Mucosa of stomach (tissue), 1 donor: ENCODE data around the gene STN1.
A peak's percentile ranks its signal among the peaks of the same experiment; 100 is the strongest.

Experiments
- H3K27me3 ChIP-seq: one replicate; pipeline ENCODE4 v1.7.0; 2013; ENCODE audit warnings: mild to moderate bottlenecking, low read length; ENCODE audit not compliant: control insufficient read depth, insufficient read depth
- H3K36me3 ChIP-seq: one replicate; pipeline ENCODE4 v1.7.0; 2013; ENCODE audit warnings: low read length; ENCODE audit not compliant: control insufficient read depth, insufficient read depth
- H3K4me1 ChIP-seq: one replicate; pipeline ENCODE4 v1.7.0; 2013; ENCODE audit warnings: mild to moderate bottlenecking, low read length; ENCODE audit not compliant: control insufficient read depth, insufficient read depth
- H3K4me3 ChIP-seq: one replicate; pipeline ENCODE4 v1.7.0; 2013; ENCODE audit warnings: low read length
- H3K9ac ChIP-seq: one replicate; pipeline ENCODE4 v1.7.0; 2013; ENCODE audit warnings: mild to moderate bottlenecking, low read length, moderate library complexity
- H3K9me3 ChIP-seq: one replicate; pipeline ENCODE4 v1.7.0; 2013; ENCODE audit warnings: mild to moderate bottlenecking, low read length, moderate library complexity; ENCODE audit not compliant: control insufficient read depth
- donor health status: Pancreatic carcinoma.

Gene STN1

GRCh38 chr10:103837370-103838069, 80.5 kb downstream of the STN1 start:
- no peaks in the 10 kb centered on the region for H3K36me3 ChIP-seq
- peaks cover 70% of the 10 kb centered on the region for H3K4me1 ChIP-seq
- H3K27me3 ChIP-seq = no peaks in the 10 kb centered on the region
- H3K4me3 ChIP-seq = no peak overlapping the region
- H3K9me3 ChIP-seq = no peaks in the 10 kb centered on the region
- H3K9ac ChIP-seq = no peak overlapping the region

- H3K4me1 ChIP-seq = peaks cover 70% of the 10 kb centered on the region
- no peaks in the 10 kb centered on the region for H3K9me3 ChIP-seq
- H3K27me3 ChIP-seq = no peaks in the 10 kb centered on the region
- no peaks in the 10 kb centered on the region for H3K36me3 ChIP-seq
- no peak overlapping the region for H3K9ac ChIP-seq
- H3K4me3 ChIP-seq = no peak overlapping the region
These were observed 81.1 kb downstream of the STN1 start for GRCh38 chr10:103836861-103837260.

GRCh38 chr10:103836273-103836672, 81.7 kb downstream of the STN1 start:
- Histone ChIP-seq H3K9me3 (no peaks in the 10 kb centered on the region), H3K9ac (no peak overlapping the region), H3K4me3 (no peak overlapping the region), H3K36me3 (no peaks in the 10 kb centered on the region), H3K4me1 (peaks cover 68% of the 10 kb centered on the region), H3K27me3 (no peaks in the 10 kb centered on the region)

- Histone ChIP-seq H3K9ac (no peak overlapping the region), H3K36me3 (no peaks in the 10 kb centered on the region), H3K9me3 (no peaks in the 10 kb centered on the region), H3K4me3 (no peak overlapping the region), H3K4me1 (peaks cover 64% of the 10 kb centered on the region), H3K27me3 (no peaks in the 10 kb centered on the region)
These were observed 82.6 kb downstream of the STN1 start for GRCh38 chr10:103835096-103836050.

- peaks cover 64% of the 10 kb centered on the region for H3K4me1 ChIP-seq
- H3K36me3 ChIP-seq = no peaks in the 10 kb centered on the region
- no peaks in the 10 kb centered on the region for H3K27me3 ChIP-seq
- peak overlapping the region; percentile 38 for H3K9ac ChIP-seq
- no peaks in the 10 kb centered on the region for H3K9me3 ChIP-seq
- H3K4me3 ChIP-seq = no peak overlapping the region
These were observed 83.4 kb downstream of the STN1 start for GRCh38 chr10:103834436-103835095.

GRCh38 chr10:103833731-103834365, 84.1 kb downstream of the STN1 start:
- H3K9ac ChIP-seq = peak overlapping the region; percentile 38

GRCh38 chr10:103832806-103833205, 85.2 kb downstream of the STN1 start:
- Histone ChIP-seq H3K9me3 (no peaks in the 10 kb centered on the region), H3K4me1 (peaks cover 71% of the 10 kb centered on the region), H3K4me3 (no peak overlapping the region)

More at GRCh38 chr10:103833731-103834365, 84.1 kb downstream of the STN1 start:
- H3K4me1 ChIP-seq = peaks cover 64% of the 10 kb centered on the region
- H3K4me3 ChIP-seq = no peak overlapping the region
- H3K27me3 ChIP-seq = no peaks in the 10 kb centered on the region
- H3K36me3 ChIP-seq = no peaks in the 10 kb centered on the region
- no peaks in the 10 kb centered on the region for H3K9me3 ChIP-seq

More at GRCh38 chr10:103832806-103833205, 85.2 kb downstream of the STN1 start:
- Histone ChIP-seq H3K27me3 (no peaks in the 10 kb centered on the region), H3K9ac (no peak overlapping the region), H3K36me3 (no peaks in the 10 kb centered on the region)
